ENCODE results near the gene PIAS2. TPM values are rescaled to one million over a fixed set of nuclear protein-coding genes. Genes with fewer than 3 reads are reported as not detected.

PIAS2 gene
- total and polyA plus RNA-seq, 4 donors = 5.6 to 17.2 (median 9.2) TPM

GRCh38 chr18:46892842-46893241 lies 24.5 kb downstream of the PIAS2 start (continued):
- TF ChIP-seq REST (IDR thresholded peaks at IDR 0.05) (no peak), RXRA (IDR thresholded peaks at IDR 0.05) (no peak), MAX (IDR thresholded peaks at IDR 0.05) (no peak)

GRCh38 chr18:46891742-46892214 lies 25.5 kb downstream of the PIAS2 start:
- TF ChIP-seq REST (IDR thresholded peaks at IDR 0.05) = no peak
- TF ChIP-seq MAX (IDR thresholded peaks at IDR 0.05) = no peak
- no peak for TF ChIP-seq JUND (IDR thresholded peaks at IDR 0.05)
- no peak for TF ChIP-seq EGR1 (IDR thresholded peaks at IDR 0.05; ENCODE audit: low read depth in 2 of 2)
- TF ChIP-seq FOXA2 (IDR thresholded peaks at IDR 0.05) = no peak
- no peak for TF ChIP-seq ZBTB33 (IDR thresholded peaks at IDR 0.05)
- TF ChIP-seq SP1 (IDR thresholded peaks at IDR 0.05) = no peak
- TF ChIP-seq YY1 (IDR thresholded peaks at IDR 0.05) = no peak
- TF ChIP-seq HNF4G (IDR thresholded peaks at IDR 0.05) = no peak
- TF ChIP-seq CTCF (IDR thresholded peaks at IDR 0.05; ENCODE audit: low read depth, low read length, missing input control) = no peak
- TF ChIP-seq RXRA (IDR thresholded peaks at IDR 0.05) = no peak
- no peak for TF ChIP-seq RAD21 (IDR thresholded peaks at IDR 0.05)
- TF ChIP-seq HNF4A (conservative IDR thresholded peaks at IDR 0.05) = no peak
- no peak for TF ChIP-seq NR2F2 (IDR thresholded peaks at IDR 0.05)
- TF ChIP-seq FOXA1 (IDR thresholded peaks at IDR 0.05) = no peak
- TF ChIP-seq ATF3 (IDR thresholded peaks at IDR 0.05) = no peak
- no peak for TF ChIP-seq TAF1 (conservative IDR thresholded peaks at IDR 0.05)
- TF ChIP-seq GABPA (IDR thresholded peaks at IDR 0.05 in 1 of 2, conservative IDR thresholded peaks at IDR 0.05 in 1 of 2) = no peak
- DNase-seq (ENCODE audit: low spot score) = no peak
- H3K4me1 ChIP-seq (ENCODE audit: control insufficient read depth in 4 of 4, insufficient read depth in 4 of 4, low read length in 3 of 4) = peaks cover 0 to 5% (median 0%) of the 10 kb centered on the region in 4 donors
- 89% methylated on average over 3 of the region's 3 CpGs for WGBS
- H3K9ac ChIP-seq (ENCODE audit: low read depth in 1 of 2, low read length in 2 of 2) = no peak overlapping the region
- H3K36me3 ChIP-seq (ENCODE audit: control insufficient read depth in 4 of 4, insufficient read depth in 3 of 4, low read depth in 1 of 4, low read length in 3 of 4) = peaks cover 4 to 17% (median 10%) of the 10 kb centered on the region in 4 donors
- no peak overlapping the region for H3K4me3 ChIP-seq (ENCODE audit: low read depth in 1 of 3, low read length in 3 of 3)
- no peak overlapping the region for H3K27ac ChIP-seq (ENCODE audit: low read depth in 1 of 2, low read length in 2 of 2)
- H3K27me3 ChIP-seq (ENCODE audit: control insufficient read depth in 4 of 4, insufficient read depth in 4 of 4, low read length in 3 of 4) = no peaks in the 10 kb centered on the region
- peaks cover 3 to 6% (median 5%) of the 10 kb centered on the region in 4 donors for H3K9me3 ChIP-seq (ENCODE audit: control insufficient read depth in 4 of 4, low read length in 3 of 4)

Data from liver (tissue), 9 donors.